Ishikawa (cell line): ENCODE measurements around the gene SAE1.

ENCODE experiments used
- CEBPB ChIP-seq: IDR thresholded peaks from 2 replicates; pipeline ENCODE4 v1.6.1; 2012
- CREB1 ChIP-seq: IDR thresholded peaks from 2 replicates; pipeline ENCODE4 v1.6.1; 2012; ENCODE audit warnings: low read depth
- FOXM1 ChIP-seq: IDR thresholded peaks from 2 replicates; pipeline ENCODE4 v1.6.1; 2012; ENCODE audit warnings: low read depth, borderline replicate concordance
- MAX ChIP-seq: IDR thresholded peaks from 2 replicates; pipeline ENCODE4 v1.6.1; 2012
- RAD21 ChIP-seq: IDR thresholded peaks from 2 replicates; pipeline ENCODE4 v1.6.1; 2012; ENCODE audit warnings: low read depth
- REST ChIP-seq: IDR thresholded peaks from 2 replicates; pipeline ENCODE4 v1.6.1; 2012; ENCODE audit warnings: low read depth, mild to moderate bottlenecking
- TAF1 ChIP-seq: IDR thresholded peaks from 2 replicates; pipeline ENCODE4 v1.6.1; 2012; ENCODE audit warnings: low read depth, mild to moderate bottlenecking
- YY1 ChIP-seq: IDR thresholded peaks from 2 replicates; pipeline ENCODE4 v1.6.1; 2012; ENCODE audit warnings: low read depth
- ZBTB7A ChIP-seq: IDR thresholded peaks from 2 replicates; pipeline ENCODE4 v1.6.1; 2012; ENCODE audit warnings: low read depth

GRCh38 chr19:47155148-47155547 is 24.5 kb downstream of the SAE1 start:
- TF ChIP-seq FOXM1: no peak
- no peak for TF ChIP-seq MAX
- TF ChIP-seq TAF1: no peak
- no peak for TF ChIP-seq RAD21
- no peak for TF ChIP-seq ZBTB7A
- no peak for TF ChIP-seq CEBPB
- no peak for TF ChIP-seq REST
- TF ChIP-seq YY1: no peak
- no peak for TF ChIP-seq CREB1
